ENCODE data around the gene FBXL4.
"Not testable (repeated sequence)": the region's sequence is repeated elsewhere in the genome, so short reads cannot be mapped to it uniquely, and the experiment has no call there.

Gene FBXL4

DNA sequence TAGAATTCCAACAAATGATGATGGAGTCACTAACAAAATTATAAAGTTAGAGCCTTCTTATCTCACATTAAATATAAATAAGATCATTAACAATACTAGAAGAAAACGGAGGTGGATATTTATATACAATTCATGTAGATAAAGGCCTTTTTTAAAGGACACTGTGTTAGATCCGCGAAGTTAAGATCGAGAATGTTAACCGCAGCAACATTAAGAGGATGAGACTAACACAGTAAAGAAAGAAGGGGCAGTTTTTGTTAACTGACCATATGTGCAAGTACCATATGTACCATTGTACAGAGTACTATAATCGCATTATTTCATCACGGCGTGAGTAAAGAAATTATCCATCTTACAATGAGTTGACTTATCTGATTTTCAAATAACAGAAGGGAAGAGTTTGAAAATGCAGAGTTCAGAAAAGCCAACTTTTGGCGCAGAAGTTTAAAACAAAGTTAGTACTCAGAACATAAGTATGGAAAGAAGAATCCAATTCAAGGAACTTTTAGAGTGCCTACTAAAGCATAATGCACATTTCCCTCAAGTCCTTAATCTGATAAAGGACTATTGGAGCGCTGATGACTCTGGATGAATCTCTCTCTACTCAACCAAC, 1.4 kb downstream of the FBXL4 start:
- no peak for DNase-seq (ENCODE audit: low read depth in 2 of 2, low spot score in 1 of 2)

DNA sequence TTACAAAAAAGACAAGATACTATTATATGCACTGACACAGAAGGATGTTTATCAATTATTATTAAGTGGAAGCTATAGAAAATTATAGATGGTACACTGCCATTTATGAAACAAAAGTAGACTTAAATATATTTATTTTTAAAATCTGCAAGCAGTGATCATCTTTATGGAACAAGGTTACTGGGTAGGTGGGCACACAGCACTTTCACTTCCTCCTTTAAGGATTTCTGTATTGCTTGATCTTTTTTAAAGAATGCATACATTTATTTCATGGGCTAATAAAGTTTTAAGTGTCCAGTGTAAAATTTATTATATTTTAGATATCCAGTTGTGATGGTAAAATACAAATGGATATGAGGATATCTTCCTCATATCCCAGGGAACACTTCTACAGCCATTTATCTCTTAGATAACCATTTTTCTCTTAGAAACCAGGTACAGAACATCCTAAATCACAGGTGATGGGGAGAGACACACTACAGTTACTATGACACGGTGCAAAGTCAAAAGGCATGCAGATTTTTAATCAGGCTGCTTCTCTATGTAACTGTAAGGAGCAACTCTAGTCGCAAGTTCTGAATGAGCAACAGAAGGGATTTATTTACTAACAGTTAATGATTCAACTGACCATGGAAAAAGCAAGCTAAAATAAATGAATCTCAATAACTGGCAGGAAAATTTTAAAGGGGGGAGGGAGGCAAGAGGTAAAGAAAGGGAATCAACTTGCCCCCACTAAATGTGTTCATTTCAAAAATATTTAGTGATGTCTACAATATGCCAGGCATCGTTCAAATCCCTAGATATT, 2.2 kb downstream of the FBXL4 start:
- DNase-seq (ENCODE audit: low read depth in 2 of 2, low spot score in 1 of 2), result no peak

DNA sequence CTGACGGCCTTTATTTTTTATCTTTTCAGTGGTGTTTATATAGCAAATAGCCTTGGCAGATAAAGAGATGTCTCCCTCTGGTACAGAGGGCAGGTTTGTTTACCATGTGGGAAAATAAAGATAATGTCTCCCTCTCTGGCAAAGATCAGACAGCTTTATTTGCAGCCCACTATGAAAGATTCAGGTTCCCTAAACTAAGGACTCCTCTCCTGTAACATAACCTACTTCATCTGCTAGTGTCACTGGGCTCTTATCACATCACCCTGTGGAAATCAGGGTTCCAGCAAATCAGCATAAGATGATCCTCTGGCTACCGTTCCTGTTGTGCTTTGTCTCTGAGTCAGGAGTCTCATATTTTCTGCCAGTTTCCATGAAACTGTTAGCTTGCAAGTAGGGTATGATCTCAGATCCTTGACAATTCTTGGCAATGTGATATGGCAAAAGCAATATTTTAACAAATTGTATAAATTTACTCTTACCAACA, 3.1 kb downstream of the FBXL4 start:
- DNase-seq (ENCODE audit: low read depth in 2 of 2, low spot score in 1 of 2), result no peak

DNA sequence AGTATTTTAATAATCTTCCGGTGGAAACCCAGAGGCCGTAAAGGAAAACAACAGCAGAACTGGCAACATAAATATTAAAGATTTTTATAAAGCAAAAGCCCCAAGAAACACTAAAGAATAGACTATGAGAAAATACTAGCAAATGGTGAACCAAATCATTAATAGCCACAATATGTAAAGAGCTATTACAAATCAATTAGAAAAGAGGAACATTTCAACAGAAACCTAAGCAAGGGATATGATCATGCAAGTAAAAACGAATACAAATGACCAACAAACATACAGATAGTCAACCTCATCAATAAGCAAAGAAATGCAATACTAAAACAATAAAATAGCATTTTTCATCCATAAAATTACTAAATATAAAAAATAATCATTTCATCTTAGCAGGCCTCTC, 3.6 kb downstream of the FBXL4 start:
- no peak for DNase-seq (ENCODE audit: low read depth in 2 of 2, low spot score in 1 of 2)

DNA sequence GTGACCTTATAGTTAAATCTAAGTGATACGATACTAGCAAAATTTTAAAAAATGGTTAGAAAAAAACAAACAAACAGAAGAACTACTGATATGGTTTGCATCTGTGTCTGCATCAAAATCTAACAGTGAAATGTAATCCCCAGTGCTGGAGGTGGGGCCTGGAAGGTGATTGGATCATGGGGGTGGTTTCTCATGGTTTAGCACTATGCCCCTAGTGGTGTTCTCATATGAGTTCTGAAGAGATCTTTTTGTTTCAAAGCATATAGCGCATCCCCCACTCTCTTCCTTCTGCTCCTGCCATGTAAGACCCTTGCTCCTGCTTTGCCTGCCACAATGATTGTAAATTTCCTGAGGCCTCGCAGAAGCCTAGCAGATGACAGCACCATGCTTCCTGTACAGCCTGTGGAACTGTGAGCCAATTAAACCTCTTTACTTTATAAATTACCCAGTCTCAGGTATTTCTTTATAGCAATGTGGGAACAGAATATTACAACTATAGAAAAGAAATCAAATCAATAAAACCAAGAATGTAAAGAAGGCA, 5.4 kb downstream of the FBXL4 start:
- no peak for DNase-seq (ENCODE audit: low read depth in 2 of 2, low spot score in 1 of 2)

DNA sequence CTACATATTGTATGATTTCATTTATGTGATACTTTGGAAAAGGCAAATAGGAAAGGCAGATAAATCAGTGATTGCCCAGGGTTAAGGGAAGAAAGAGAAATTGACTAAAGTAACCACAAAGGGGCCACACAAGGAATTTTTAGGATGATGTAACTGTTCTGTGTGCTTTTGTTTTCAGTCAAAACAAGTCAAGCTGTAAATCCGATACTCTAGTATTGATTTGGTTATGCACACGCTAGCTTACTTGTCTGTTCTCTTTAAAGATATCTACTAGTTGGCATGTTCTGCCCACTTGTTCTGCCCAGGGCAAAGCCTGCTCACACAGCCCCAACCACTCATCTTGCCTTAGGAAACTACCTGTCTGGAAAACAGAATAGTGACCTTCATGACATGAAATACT, 6.4 kb downstream of the FBXL4 start:
- DNase-seq (ENCODE audit: low read depth in 2 of 2, low spot score in 1 of 2), result no peak

DNA sequence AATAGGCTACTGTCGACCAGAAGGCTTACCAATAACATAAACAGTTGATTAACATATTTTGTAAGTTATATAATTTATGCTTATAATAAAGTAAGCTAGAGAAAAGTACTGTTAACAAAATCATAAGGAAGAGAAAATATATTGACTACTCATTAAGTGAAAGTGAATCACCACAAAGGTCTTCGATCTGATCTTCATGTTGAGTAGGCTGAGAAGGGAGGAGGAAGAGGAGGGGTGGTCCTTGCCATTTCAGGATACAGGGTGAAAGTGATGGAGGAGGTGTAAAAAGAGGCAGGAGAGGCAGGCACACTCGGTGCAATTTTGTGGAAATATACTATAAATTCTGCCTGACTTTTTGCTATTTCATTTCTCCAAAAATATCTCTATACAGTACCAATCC, 10.4 kb downstream of the FBXL4 start:
- DNase-seq (ENCODE audit: low read depth in 2 of 2, low spot score in 1 of 2), result no peak

DNA sequence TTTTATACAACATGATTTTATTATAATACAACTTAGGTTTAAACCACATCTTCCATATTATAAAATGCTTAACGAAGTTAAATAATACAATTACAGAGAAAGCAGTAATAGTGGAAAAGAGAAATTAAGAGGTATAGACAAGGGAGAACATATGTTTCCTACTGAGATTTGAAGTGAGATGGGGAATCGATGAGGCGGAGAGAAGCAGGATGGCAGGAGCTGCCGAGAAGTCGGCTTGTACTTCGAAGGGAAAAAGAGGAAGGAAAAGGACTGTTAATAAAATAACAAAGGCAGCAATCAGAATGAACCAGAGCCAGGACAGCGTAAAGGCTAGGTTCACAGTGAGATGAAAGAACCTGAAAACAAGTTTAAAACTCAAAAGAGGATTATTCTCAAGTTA, 15.4 kb downstream of the FBXL4 start:
- no peak for DNase-seq (ENCODE audit: low read depth in 2 of 2, low spot score in 1 of 2)

DNA sequence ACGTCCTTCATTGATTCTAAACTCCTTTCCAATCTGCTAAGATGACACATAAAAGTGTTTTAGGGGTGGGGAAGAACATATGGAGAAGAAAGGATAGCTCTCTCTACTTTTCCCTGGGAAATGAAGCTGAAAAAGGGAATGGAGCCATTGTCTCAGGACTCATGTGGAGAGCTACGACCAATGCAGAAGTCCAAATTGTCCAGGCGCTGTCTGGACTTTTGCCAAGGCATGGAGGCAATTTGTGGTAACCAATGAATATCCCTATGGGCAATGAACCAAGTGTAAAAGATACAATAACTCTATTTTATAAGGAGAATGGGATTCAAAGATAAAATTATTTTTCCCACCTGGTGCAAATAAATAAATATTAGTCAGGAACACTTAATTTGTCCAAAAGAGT, 16.1 kb downstream of the FBXL4 start:
- DNase-seq (ENCODE audit: low read depth in 2 of 2, low spot score in 1 of 2), result no peak

DNA sequence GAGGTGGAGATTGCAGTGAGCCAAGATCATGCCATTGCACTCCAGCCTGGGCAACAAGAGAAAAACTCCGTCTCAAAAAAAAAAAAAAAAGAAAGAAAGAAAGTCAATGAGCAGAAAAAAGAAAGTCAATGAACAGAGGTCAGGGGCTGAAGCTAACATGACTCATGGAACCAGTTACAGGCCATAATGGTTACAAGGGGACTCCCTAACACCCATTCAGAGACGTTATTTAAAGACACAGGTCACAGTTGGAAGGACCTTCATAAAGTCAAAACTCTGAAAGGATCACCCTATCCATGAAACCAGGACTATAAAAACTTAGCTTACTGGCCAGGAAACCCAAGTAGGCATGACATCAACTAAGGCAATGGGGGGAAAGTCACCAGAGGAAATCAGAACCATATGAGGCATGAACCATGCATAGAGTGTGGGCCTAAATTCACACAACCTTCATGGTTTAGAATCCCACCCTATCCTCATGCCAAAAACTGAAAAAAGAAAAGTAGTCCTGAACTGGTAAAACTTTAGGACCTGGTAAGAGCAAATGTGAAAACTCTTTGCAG, 18.2 kb downstream of the FBXL4 start:
- DNase-seq (ENCODE audit: low read depth in 2 of 2, low spot score in 1 of 2), result no peak

DNA sequence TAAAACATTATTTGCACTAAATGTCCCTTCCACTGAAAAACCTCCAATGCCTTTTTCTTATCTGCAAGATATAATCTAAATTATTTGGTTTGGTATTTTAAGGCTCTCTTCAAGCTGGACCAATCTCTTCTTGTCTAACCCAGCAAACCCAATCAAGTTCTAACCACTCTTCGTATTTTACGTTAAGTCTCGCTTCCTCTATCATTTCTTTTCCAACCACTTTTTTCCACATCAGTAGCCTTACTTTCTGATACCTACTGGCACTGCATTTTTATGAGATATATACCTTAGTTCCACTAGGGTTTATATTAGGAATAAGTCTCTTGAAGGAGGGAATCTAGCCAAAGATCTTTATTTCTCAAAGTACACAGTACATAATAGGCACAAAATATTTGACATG, 19.1 kb downstream of the FBXL4 start:
- DNase-seq (ENCODE audit: low read depth in 2 of 2, low spot score in 1 of 2), result no peak

DNA sequence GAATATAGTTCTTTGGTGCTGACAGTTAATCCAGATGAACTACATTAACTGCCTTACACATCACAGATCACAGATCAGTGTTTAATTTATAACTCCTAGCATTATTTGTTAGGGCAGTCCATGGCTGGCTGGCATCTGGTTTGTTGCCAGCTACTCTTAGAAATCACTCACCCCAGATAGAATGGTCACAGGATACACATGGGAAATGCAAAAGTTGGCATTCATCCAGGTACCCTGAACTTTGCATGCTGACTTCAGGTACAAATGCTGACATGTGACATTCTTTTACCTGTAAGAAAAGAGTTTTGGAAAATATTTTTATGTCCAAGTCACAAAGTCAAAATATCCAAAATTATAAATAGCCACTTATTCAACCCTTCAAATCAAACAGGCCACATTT, 20.2 kb downstream of the FBXL4 start:
- no peak for DNase-seq (ENCODE audit: low read depth in 2 of 2, low spot score in 1 of 2)

DNA sequence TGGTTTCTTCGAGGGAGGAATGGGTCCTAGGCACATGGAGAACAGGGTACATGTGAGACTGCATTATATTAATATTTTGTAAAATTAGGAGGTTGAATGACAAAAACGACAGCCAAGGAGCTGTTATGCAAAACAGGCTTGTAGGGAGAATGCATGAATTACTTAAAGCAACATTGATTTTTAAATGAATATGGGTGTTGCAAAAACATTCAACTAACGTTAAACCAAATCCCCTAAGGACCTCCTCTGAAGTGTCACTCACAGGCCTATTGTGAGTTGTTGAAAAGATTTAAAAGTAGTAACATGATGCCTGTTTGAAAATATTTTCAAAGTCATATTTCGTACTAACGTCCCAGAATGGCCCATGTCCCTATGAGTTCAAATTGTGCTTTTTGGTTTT, 21.9 kb downstream of the FBXL4 start:
- no peak for DNase-seq (ENCODE audit: low read depth in 2 of 2, low spot score in 1 of 2)

DNA sequence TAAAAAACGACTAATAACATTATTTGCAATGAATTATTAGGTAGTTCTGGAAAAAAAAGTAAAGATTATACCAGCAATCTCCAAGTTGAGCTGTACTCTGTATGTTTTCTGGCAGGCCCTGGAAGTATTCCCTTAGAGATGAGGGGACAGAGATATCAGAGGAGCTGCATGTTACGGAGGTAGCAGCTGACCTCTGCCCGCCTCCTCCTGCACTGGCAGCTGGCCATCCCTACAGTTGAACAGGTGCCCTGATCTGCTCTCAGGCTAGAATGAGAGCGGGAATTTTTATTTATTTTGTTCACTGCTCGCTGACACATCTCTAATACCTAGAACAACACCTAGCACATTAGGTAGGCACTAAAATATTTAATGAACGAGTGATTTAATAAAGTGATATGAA, 23.1 kb downstream of the FBXL4 start:
- no peak for DNase-seq (ENCODE audit: low read depth in 2 of 2, low spot score in 1 of 2)

DNA sequence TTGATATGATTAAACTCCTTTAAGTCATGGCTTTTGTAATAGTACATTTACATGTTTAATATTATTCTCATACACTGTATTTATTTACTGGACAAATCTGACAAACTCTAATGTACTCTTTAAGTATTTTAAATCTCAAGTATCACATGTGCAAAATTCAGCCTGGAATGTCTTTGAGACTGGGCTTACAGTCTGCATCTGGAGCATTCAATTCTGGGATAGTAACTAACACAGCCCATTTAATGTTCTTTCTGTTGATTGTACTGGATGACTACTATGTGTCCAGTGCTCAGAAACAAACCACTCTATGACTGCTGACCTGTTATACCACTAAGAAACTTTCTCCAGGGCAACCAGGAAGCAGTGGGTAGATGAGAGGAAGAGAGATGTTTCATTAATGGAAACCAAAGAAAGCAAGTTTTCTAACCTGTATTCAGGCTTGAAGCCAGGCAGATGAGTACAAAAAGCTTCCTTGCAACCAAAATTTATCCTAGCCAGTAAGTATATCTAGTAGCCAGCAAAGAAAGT, 26.8 kb downstream of the FBXL4 start:
- DNase-seq (ENCODE audit: low read depth in 2 of 2, low spot score in 1 of 2), result no peak

DNA sequence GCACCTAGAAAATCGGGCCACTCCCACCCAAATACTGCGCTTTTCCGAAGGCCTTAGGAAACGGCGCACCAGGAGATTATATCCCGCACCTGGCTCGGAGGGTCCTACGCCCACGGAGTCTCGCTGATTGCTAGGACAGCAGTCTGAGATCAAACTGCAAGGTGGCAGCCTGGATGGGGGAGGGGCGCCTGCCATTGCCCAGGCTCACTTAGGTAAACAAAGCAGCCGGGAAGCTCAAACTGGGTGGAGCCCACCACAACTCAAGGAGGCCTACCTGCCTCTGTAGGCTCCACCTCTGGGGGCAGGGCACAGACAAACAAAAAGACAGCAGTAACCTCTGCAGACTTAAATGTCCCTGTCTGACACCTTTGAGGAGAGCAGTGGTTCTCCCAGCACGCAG, 36.8 kb downstream of the FBXL4 start:
- DNase-seq (ENCODE audit: low read depth in 2 of 2, low spot score in 1 of 2), result not testable (repeated sequence)

DNA sequence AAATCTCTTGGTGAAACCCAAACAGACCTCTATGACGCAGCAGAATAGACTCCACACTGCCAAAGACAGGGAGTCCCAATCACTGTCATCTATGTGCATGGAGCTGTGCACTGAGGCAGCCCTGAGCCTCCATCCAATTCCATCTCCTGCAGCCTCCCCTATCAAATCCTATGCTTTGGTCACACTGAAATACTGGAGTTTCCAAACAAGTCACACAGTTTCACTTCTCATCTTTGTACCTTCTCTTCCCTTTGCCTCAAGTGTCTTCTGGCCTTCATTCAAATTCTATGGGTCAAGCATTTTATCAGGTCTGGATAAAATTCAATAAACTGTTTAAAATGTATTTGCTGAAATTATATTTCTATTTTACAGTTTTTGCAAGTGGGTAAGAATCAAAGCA, 38.5 kb downstream of the FBXL4 start:
- no peak for DNase-seq (ENCODE audit: low read depth in 2 of 2, low spot score in 1 of 2)

DNA sequence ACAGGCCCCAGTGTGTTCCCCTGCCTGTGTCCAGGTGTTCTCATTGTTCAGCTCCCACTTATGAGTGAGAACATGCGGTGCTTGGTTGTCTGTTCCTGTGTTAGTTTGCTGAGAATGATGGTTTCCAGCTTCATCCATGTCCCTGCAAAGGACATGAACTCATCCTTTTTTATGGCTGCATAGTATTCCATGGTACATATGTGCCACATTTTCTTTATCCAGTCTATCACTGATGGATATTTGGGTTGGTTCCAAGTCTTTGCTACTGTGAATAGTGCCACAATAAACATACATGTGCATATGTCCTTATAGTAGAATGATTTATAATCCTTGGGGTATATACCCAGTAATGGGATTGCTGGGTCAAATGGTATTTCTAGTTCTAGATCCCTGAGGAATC, 41.4 kb downstream of the FBXL4 start:
- DNase-seq (ENCODE audit: low read depth in 2 of 2, low spot score in 1 of 2), result not testable (repeated sequence)

DNA sequence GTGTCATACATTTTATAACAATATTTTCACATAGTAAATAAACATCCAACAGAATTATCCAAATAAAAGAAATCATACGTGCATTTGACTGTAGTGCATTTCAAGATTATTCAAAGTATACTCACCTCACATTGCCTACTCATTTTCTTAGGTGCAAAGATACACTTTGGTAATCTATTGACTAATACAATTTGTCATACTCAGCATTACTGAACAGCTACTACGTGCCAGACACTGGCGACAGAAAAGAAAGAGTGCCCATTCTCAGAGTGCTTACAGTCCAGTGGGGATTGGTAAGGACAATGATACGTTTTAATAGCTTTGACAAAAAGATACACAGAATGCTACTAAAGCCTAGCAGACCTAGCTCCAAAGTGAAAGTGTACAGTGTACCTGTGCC, 42.0 kb downstream of the FBXL4 start:
- DNase-seq (ENCODE audit: low read depth in 2 of 2, low spot score in 1 of 2), result no peak

DNA sequence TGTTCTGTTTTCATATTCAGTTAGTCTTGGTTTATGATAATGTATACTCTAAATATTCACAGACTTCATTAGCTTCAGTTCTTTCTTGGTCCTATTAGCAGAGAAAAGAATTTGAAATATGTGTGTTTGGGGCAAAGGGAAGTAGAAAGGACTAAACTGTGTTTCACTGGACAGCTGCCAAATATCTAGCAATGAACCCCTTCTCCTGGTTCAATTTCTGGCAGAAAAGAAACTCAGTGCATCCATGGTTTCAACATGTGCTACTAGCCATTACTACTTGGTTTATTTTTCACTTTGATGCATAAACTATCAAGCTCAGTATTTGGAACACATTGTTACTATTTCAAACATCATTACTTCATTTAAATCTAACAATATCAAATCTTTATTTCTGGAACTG, 43.6 kb downstream of the FBXL4 start:
- no peak for DNase-seq (ENCODE audit: low read depth in 2 of 2, low spot score in 1 of 2)

DNA sequence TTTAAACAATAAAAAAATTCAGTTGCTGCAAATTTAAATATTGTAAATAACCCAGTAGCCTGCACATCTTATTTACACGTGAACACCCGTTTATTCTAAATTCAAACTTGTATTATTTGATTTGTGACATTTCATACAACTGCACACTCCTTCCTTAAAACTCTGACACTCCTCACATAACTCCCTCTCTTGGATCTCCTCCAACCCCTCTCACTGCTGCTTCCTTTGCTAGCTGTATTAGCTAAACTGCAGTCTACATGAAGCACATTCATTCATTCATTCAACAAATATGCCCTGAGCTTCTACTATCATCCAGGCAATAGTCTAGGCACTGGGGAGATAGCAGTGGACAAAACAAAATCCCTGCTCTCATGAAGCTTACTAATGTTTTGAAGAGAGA, 47.0 kb downstream of the FBXL4 start:
- no peak for DNase-seq (ENCODE audit: low read depth in 2 of 2, low spot score in 1 of 2)

DNA sequence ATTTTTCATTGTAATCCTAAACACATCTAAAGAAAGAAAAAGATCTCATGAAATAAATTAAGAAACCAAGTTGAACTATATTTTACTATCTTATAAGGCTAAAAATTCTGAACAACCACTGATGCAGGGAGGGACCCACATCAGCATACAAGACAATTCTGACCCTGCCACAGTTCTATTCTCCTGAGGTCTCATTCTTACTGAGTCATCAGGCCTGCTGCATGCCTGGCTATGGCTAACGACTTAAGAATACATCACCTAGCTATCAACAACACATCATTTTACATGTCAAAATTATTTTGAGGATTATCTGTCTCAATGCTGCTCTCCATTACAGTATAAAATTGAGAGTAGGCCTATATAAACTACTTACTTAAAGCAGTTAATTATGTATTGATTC, 52.9 kb downstream of the FBXL4 start:
- no peak for DNase-seq (ENCODE audit: low read depth in 2 of 2, low spot score in 1 of 2)

Data from stimulated activated CD8-positive, alpha-beta memory T cell treated with anti-CD3 and anti-CD28 coated beads, Interleukin-4, amount 100 ng/mL, for 1 hour (primary cell).